Gastrocnemius medialis (tissue), 4 donors: Measurements from ENCODE around the gene AHCY.

Experiments used
- POLR2A ChIP-seq, 2 donors: fragments of 450-650 bp; IDR thresholded peaks; one replicate each; pipeline ENCODE4 v1.6.1; 2017; ENCODE audit warnings: antibody characterized with exemption in 2 of 2, mild to moderate bottlenecking in 2 of 2, moderate library complexity in 2 of 2
- TF ChIP-seq, protein P1 (sequence below), 5 experiments: fragments of 450-650 bp in 3 of 5; fragments of 200-600 bp in 2 of 5; sonication (generic) in 2 of 5; IDR thresholded peaks in 4 of 5; conservative IDR thresholded peaks in 1 of 5; 1 replicate in 4 of 5; 2 replicates in 1 of 5; pipeline ENCODE4 v1.5.1; 2016 to 2019; ENCODE audit warnings: antibody characterized with exemption in 5 of 5, mild to moderate bottlenecking in 3 of 5, moderate library complexity in 3 of 5

GRCh38 chr20:34345402-34345736 lies 42.2 kb upstream of the AHCY start:
- TF ChIP-seq, protein P1, sequence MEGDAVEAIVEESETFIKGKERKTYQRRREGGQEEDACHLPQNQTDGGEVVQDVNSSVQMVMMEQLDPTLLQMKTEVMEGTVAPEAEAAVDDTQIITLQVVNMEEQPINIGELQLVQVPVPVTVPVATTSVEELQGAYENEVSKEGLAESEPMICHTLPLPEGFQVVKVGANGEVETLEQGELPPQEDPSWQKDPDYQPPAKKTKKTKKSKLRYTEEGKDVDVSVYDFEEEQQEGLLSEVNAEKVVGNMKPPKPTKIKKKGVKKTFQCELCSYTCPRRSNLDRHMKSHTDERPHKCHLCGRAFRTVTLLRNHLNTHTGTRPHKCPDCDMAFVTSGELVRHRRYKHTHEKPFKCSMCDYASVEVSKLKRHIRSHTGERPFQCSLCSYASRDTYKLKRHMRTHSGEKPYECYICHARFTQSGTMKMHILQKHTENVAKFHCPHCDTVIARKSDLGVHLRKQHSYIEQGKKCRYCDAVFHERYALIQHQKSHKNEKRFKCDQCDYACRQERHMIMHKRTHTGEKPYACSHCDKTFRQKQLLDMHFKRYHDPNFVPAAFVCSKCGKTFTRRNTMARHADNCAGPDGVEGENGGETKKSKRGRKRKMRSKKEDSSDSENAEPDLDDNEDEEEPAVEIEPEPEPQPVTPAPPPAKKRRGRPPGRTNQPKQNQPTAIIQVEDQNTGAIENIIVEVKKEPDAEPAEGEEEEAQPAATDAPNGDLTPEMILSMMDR (IDR thresholded peaks at IDR 0.05 in 4 of 5, conservative IDR thresholded peaks at IDR 0.05 in 1 of 5), result no peak
- TF ChIP-seq POLR2A (IDR thresholded peaks at IDR 0.05), result no peak
